HG03442 (cell line): ENCODE results near the gene ZFR2.

Experiments used
- ATAC-seq: cut with Tn5 transposase; IDR thresholded peaks from one replicate; pipeline ENCODE4 v1.9.1; 2021; ENCODE audit warnings: mild to moderate bottlenecking, moderate library complexity; ENCODE audit not compliant: unreplicated experiment

ZFR2 gene

GRCh38 chr19:3838661-3839060 is 30.2 kb downstream of the ZFR2 start:
- ATAC-seq = no peak

GRCh38 chr19:3837922-3838321 is 30.9 kb downstream of the ZFR2 start:
- ATAC-seq = no peak

GRCh38 chr19:3837332-3837731 is 31.5 kb downstream of the ZFR2 start:
- ATAC-seq = no peak

GRCh38 chr19:3836887-3837286 is 32.0 kb downstream of the ZFR2 start:
- ATAC-seq = no peak

GRCh38 chr19:3835055-3835435 is 33.8 kb downstream of the ZFR2 start:
- no peak for ATAC-seq

- ATAC-seq = no peak
Measured at GRCh38 chr19:3834349-3835054, 34.3 kb downstream of the ZFR2 start.

- ATAC-seq = no peak
Measured at GRCh38 chr19:3833578-3834348, 35.1 kb downstream of the ZFR2 start.

- ATAC-seq = no peak
Measured at GRCh38 chr19:3832001-3832400, 36.8 kb downstream of the ZFR2 start.

- ATAC-seq = no peak
Measured at GRCh38 chr19:3831601-3832000, 37.2 kb downstream of the ZFR2 start.

- no peak for ATAC-seq
Measured at GRCh38 chr19:3830621-3831589, 37.9 kb downstream of the ZFR2 start.

GRCh38 chr19:3827306-3827705 is 41.5 kb downstream of the ZFR2 start:
- no peak for ATAC-seq

- ATAC-seq = no peak
Measured at GRCh38 chr19:3826163-3826562, 42.7 kb downstream of the ZFR2 start.

GRCh38 chr19:3825286-3825956 is 43.4 kb downstream of the ZFR2 start:
- ATAC-seq = no peak

GRCh38 chr19:3823350-3823713 is 45.5 kb downstream of the ZFR2 start:
- ATAC-seq = no peak

GRCh38 chr19:3822683-3823349 is 46.0 kb downstream of the ZFR2 start:
- no peak for ATAC-seq

GRCh38 chr19:3821857-3822364 is 46.9 kb downstream of the ZFR2 start:
- ATAC-seq = no peak

GRCh38 chr19:3821156-3821555 is 47.7 kb downstream of the ZFR2 start:
- no peak for ATAC-seq

- ATAC-seq = no peak
Measured at GRCh38 chr19:3819989-3820388, 48.8 kb downstream of the ZFR2 start.

GRCh38 chr19:3818918-3819317 is 49.9 kb downstream of the ZFR2 start:
- ATAC-seq = no peak

- no peak for ATAC-seq
Measured at GRCh38 chr19:3818466-3818865, 50.4 kb downstream of the ZFR2 start.
